ENCODE measurements around the gene CHD9NB.

DNA sequence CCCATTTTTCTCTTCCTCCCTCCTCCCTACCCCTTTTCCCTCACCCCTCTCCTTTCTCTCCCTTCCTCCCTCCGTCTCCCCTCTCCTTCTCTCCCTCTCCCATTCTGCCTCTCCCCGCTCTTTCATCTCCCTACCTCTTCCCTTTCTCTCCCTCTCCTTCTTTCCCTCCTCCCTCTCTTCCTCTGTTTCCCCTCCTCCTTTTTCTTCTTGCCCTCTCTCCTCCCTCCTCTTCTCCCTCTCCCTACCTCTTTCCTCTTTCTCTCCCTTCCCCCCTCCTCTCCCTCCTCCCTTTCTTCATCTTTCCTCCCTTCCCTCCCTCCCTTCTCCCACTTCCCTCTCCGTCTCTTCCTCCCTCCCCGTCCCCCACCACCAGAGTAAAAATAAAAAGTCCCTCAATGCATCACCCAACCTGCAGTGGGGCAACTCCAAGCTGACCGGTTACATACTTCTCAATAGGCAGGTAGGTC lies 10.4 kb downstream of the CHD9NB start:
- no peak for TF ChIP-seq YY1 (IDR thresholded peaks at IDR 0.05; ENCODE audit: insufficient read depth, insufficient read length)
- TF ChIP-seq ZNF274 (IDR thresholded peaks at IDR 0.05; ENCODE audit: low read depth, low read length): no peak

Data from NT2/D1 (cell line).